CD4-positive, alpha-beta T cell (primary cell): Measurements from ENCODE around the gene ELF1. TPM values are rescaled to one million over a fixed set of nuclear protein-coding genes. Genes with fewer than 3 reads are reported as not detected.

ENCODE experiments used
- ATAC-seq: fragments of 200-7000 bp; cut with Tn5 transposase; one replicate; pipeline ENCODE4 v1.10.0; 2022; ENCODE audit warnings: mild to moderate bottlenecking; ENCODE audit not compliant: poor library complexity
- CTCF ChIA-PET: fragments of 350-600 bp; sonication (Branson Sonifier 250); formaldehyde crosslinking; loops from one replicate; lab custom pipeline; 2021; ENCODE audit warnings: antibody characterized with exemption, inconsistent platforms; lab: Charles Lee
- POLR2A ChIA-PET: fragments of 350-600 bp; sonication (Branson Sonifier 250); formaldehyde crosslinking; loops from one replicate; lab custom pipeline; 2021; ENCODE audit warnings: antibody characterized with exemption, inconsistent platforms; lab: Charles Lee
- DNase-seq, 14 experiments: peaks; one replicate each; pipeline ENCODE4 v3.0.0-alpha.2; 2013 to 2020; ENCODE audit warnings: mixed read lengths in 2 of 14
- H3K27ac ChIP-seq, 2 donors: one replicate each; pipeline versions ENCODE4 v1.5.1 to v1.7.0; 2013; ENCODE audit warnings: low read length in 2 of 2, low read depth in 1 of 2, mild to moderate bottlenecking in 1 of 2
- H3K27me3 ChIP-seq, 2 experiments: 1 replicate in 1 of 2; 2 replicates in 1 of 2; pipeline versions ENCODE4 v1.6.1 to v1.7.0; 2013; ENCODE audit warnings: low read length in 2 of 2, control low read depth in 1 of 2, mild to moderate bottlenecking in 1 of 2, moderate library complexity in 1 of 2; ENCODE audit not compliant: insufficient read depth in 2 of 2, control insufficient read depth in 1 of 2
- H3K36me3 ChIP-seq: one replicate; pipeline ENCODE4 v1.6.1; 2013; ENCODE audit warnings: low read length, control low read depth; ENCODE audit not compliant: insufficient read depth
- H3K4me1 ChIP-seq: one replicate; pipeline ENCODE4 v1.6.1; 2013; ENCODE audit warnings: low read length, control low read depth; ENCODE audit not compliant: insufficient read depth
- H3K4me3 ChIP-seq: one replicate; pipeline ENCODE4 v1.5.1; 2013; ENCODE audit warnings: mild to moderate bottlenecking, low read length, moderate library complexity
- H3K9me3 ChIP-seq, 2 experiments: 1 replicate in 1 of 2; 2 replicates in 1 of 2; pipeline versions ENCODE4 v1.6.1 to v1.7.0; 2013; ENCODE audit warnings: low read length in 2 of 2, mild to moderate bottlenecking in 2 of 2, control low read depth in 1 of 2, moderate library complexity in 1 of 2; ENCODE audit not compliant: control insufficient read depth in 1 of 2, insufficient read depth in 1 of 2
- H3K27ac Mint-ChIP-seq: one replicate; pipeline ENCODE4 v1.8.0; 2020; ENCODE audit warnings: mixed read lengths
- H3K27me3 Mint-ChIP-seq: one replicate; pipeline ENCODE4 v1.8.0; 2021; ENCODE audit warnings: mixed read lengths
- H3K36me3 Mint-ChIP-seq: one replicate; pipeline ENCODE4 v1.8.0; 2021; ENCODE audit warnings: low read depth, mixed read lengths
- H3K4me1 Mint-ChIP-seq: one replicate; pipeline ENCODE4 v1.8.0; 2021; ENCODE audit warnings: low read depth, mixed read lengths
- H3K4me3 Mint-ChIP-seq: one replicate; pipeline ENCODE4 v1.8.0; 2020; ENCODE audit warnings: mild to moderate bottlenecking, mixed read lengths
- H3K9me3 Mint-ChIP-seq: one replicate; pipeline ENCODE4 v1.8.0; 2020; ENCODE audit warnings: mixed read lengths
- intact Hi-C, 2 experiments: fragments of 100-400 bp; cut with DNase I in 1 of 2; cut with micrococcal nuclease in 1 of 2; formaldehyde crosslinking; loops; one replicate each; pipeline versions ENCODE4 v1.15.1 to v1.9.0; 2023 to 2025; cut with DNase I, micrococcal nuclease
- total RNA-seq, 174 experiments: library from RNA in 2 of 174; stranded (reverse) in 2 of 174; gene quantifications; one replicate each; pipeline ENCODE4 v1.2.3 and lab custom pipeline; 2021 to 2026
- TF ChIP-seq, protein P1 (sequence below): fragments of 200-600 bp; IDR thresholded peaks from one replicate; pipeline ENCODE4 v1.8.0; 2022; ENCODE audit warnings: antibody characterized with exemption, mild to moderate bottlenecking

ELF1 gene
- total RNA-seq, 2 experiments from 2014 or later: 354 to 358 TPM

- no peaks in the 10 kb centered on the region for H3K27me3 Mint-ChIP-seq
- peak overlapping the region; percentile 96 for H3K4me3 Mint-ChIP-seq
- peak overlapping the region; percentile 87 to 91 for H3K27ac ChIP-seq
- peaks cover 59% of the 10 kb centered on the region for H3K4me1 Mint-ChIP-seq
- H3K27ac Mint-ChIP-seq: peak overlapping the region; percentile 92
- H3K27me3 ChIP-seq: no peaks in the 10 kb centered on the region
- H3K9me3 Mint-ChIP-seq: no peaks in the 10 kb centered on the region
- no peaks in the 10 kb centered on the region for H3K9me3 ChIP-seq
- DNase-seq: peak in 9 of 14 experiments; percentile 24 to 94 (median 52)
- H3K4me3 ChIP-seq: peak overlapping the region; percentile 71
- no peaks in the 10 kb centered on the region for H3K36me3 ChIP-seq
- TF ChIP-seq, protein P1, sequence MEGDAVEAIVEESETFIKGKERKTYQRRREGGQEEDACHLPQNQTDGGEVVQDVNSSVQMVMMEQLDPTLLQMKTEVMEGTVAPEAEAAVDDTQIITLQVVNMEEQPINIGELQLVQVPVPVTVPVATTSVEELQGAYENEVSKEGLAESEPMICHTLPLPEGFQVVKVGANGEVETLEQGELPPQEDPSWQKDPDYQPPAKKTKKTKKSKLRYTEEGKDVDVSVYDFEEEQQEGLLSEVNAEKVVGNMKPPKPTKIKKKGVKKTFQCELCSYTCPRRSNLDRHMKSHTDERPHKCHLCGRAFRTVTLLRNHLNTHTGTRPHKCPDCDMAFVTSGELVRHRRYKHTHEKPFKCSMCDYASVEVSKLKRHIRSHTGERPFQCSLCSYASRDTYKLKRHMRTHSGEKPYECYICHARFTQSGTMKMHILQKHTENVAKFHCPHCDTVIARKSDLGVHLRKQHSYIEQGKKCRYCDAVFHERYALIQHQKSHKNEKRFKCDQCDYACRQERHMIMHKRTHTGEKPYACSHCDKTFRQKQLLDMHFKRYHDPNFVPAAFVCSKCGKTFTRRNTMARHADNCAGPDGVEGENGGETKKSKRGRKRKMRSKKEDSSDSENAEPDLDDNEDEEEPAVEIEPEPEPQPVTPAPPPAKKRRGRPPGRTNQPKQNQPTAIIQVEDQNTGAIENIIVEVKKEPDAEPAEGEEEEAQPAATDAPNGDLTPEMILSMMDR: no peak
- CTCF ChIA-PET: interaction anchor here (1.5 kb wide), 1 partner anchor 10 kb away, joined by 5 read pairs; no protein-coding TSS in a partner anchor
- peaks cover 45% of the 10 kb centered on the region for H3K36me3 Mint-ChIP-seq
- H3K4me1 ChIP-seq: peaks cover 26% of the 10 kb centered on the region
- POLR2A ChIA-PET: interaction anchor here (0.7 to 8.1 kb wide), 8 partner anchors 10 to 505 kb away, joined by 3 to 152 read pairs (median 4); partner anchors contain the start of genes ELF1 and WBP4
- ATAC-seq: peak; percentile 65
- intact Hi-C loops: loop anchor here (1.0 to 10.0 kb wide), 3 partner anchors 8 to 730 kb away; partner anchors contain the start of gene MRPS31 (in 1 of the 2)
Observed at GRCh38 chr13:40982772-40983171, 36.3 kb downstream of the ELF1 start.

- CTCF ChIA-PET: interaction anchor here (1.3 to 1.5 kb wide), 2 partner anchors 11 to 79 kb away, joined by 3 to 5 read pairs; partner anchors contain the start of gene WBP4
- TF ChIP-seq, protein P1: no peak
- ATAC-seq (no peak), DNase-seq (no peak)
- peak overlapping the region; percentile 71 for H3K4me3 ChIP-seq
- POLR2A ChIA-PET: interaction anchor here (0.6 to 8.1 kb wide), 8 partner anchors 9 to 79 kb away, joined by 3 to 152 read pairs (median 10); partner anchors contain the start of genes ELF1 and WBP4
- no peaks in the 10 kb centered on the region for H3K27me3 Mint-ChIP-seq
- no peaks in the 10 kb centered on the region for H3K9me3 ChIP-seq
- peak overlapping the region; percentile 87 to 91 for H3K27ac ChIP-seq
- H3K9me3 Mint-ChIP-seq: no peaks in the 10 kb centered on the region
- peak overlapping the region; percentile 92 for H3K27ac Mint-ChIP-seq
- no peaks in the 10 kb centered on the region for H3K27me3 ChIP-seq
- intact Hi-C loops: loop anchor here (2.0 to 10.0 kb wide), 4 partner anchors 15 to 730 kb away; partner anchors contain the start of gene MRPS31 (in 1 of the 2)
- peaks cover 28% of the 10 kb centered on the region for H3K4me1 ChIP-seq
- peak overlapping the region; percentile 96 for H3K4me3 Mint-ChIP-seq
- H3K36me3 ChIP-seq: no peaks in the 10 kb centered on the region
- peaks cover 53% of the 10 kb centered on the region for H3K36me3 Mint-ChIP-seq
- peaks cover 64% of the 10 kb centered on the region for H3K4me1 Mint-ChIP-seq
Observed at GRCh38 chr13:40981949-40982348, 37.2 kb downstream of the ELF1 start.

GRCh38 chr13:40981361-40981760 lies 37.8 kb downstream of the ELF1 start:
- CTCF ChIA-PET: interaction anchor here (1.2 to 2.4 kb wide), 4 partner anchors 12 to 80 kb away, joined by 3 to 7 read pairs (median 4); partner anchors contain the start of genes ELF1 and WBP4
- ATAC-seq: peak; percentile 22
- Mint-ChIP-seq H3K4me3 (peak overlapping the region; percentile 96), H3K36me3 (peaks cover 59% of the 10 kb centered on the region), H3K9me3 (no peaks in the 10 kb centered on the region), H3K4me1 (peaks cover 66% of the 10 kb centered on the region), H3K27me3 (no peaks in the 10 kb centered on the region), H3K27ac (peak overlapping the region; percentile 92)
- POLR2A ChIA-PET: interaction anchor here (0.6 to 8.1 kb wide), 14 partner anchors 8 to 80 kb away, joined by 3 to 152 read pairs (median 6); partner anchors contain the start of genes ELF1 and WBP4
- Histone ChIP-seq H3K27me3 (no peaks in the 10 kb centered on the region), H3K9me3 (no peaks in the 10 kb centered on the region), H3K27ac (peak overlapping the region; percentile 87 to 91), H3K36me3 (peaks cover under 1% of the 10 kb centered on the region), H3K4me3 (peak overlapping the region; percentile 71), H3K4me1 (peaks cover 27% of the 10 kb centered on the region)
- intact Hi-C loops: loop anchor here (2.0 to 10.0 kb wide), 4 partner anchors 15 to 729 kb away; partner anchors contain the start of gene MRPS31 (in 1 of the 2)
- TF ChIP-seq, protein P1: no peak
- DNase-seq: peak in 3 of 14 experiments; percentile 69 to 77 (median 70)
